Uterus (tissue), 4 donors: ENCODE data around the gene HSPA1B. TPM values are rescaled to one million over a fixed set of nuclear protein-coding genes. Genes with fewer than 3 reads are reported as not detected.

Experiments
- DNase-seq, 2 donors: peaks; one replicate each; pipeline ENCODE4 v3.0.0-alpha.2; 2019 to 2020
- H3K27ac ChIP-seq, 2 donors: fragments of 200-600 bp; sonication (generic); 1 replicate in 1 of 2; 2 replicates in 1 of 2; pipeline ENCODE4 v1.5.1; 2016 to 2018
- H3K27me3 ChIP-seq, 2 donors: fragments of 200-600 bp; sonication (generic); one replicate each; pipeline ENCODE4 v1.5.1; 2018 to 2019; ENCODE audit warnings: control low read depth in 1 of 2
- H3K36me3 ChIP-seq, 2 donors: fragments of 200-600 bp; sonication (generic); one replicate each; pipeline ENCODE4 v1.5.1; 2019; ENCODE audit warnings: control low read depth in 1 of 2
- H3K4me1 ChIP-seq, 2 donors: fragments of 200-600 bp; sonication (generic); one replicate each; pipeline ENCODE4 v1.5.1; 2018 to 2019; ENCODE audit warnings: control low read depth in 1 of 2
- H3K4me3 ChIP-seq, 2 donors: fragments of 200-600 bp; sonication (generic); 1 replicate in 1 of 2; 2 replicates in 1 of 2; pipeline ENCODE4 v1.5.1; 2018 to 2019; ENCODE audit warnings: mild to moderate bottlenecking in 1 of 2
- H3K9me3 ChIP-seq, 2 donors: fragments of 200-600 bp; sonication (generic); one replicate each; pipeline ENCODE4 v1.5.1; 2019; ENCODE audit warnings: control low read depth in 1 of 2
- POLR2A ChIP-seq, 2 donors: fragments of 450-650 bp; IDR thresholded peaks; one replicate each; pipeline ENCODE4 v1.6.1; 2016; ENCODE audit warnings: antibody characterized with exemption in 2 of 2, mild to moderate bottlenecking in 1 of 2, moderate library complexity in 1 of 2
- intact Hi-C: fragments of 100-400 bp; cut with DNase I; formaldehyde crosslinking; loops from one replicate; pipeline ENCODE4 v1.15.1; 2023; ENCODE audit warnings: low total_unique reads
- total RNA-seq, 4 donors: library from RNA; depleted of rRNA in 3 of 4; stranded (reverse); fragments of >200 nt in 3 of 4; gene quantifications; one replicate each; pipeline versions ENCODE4 v1.1.0 to v1.2.4, GENCODE V29; 2014 to 2023
- TF ChIP-seq, protein P1 (sequence below), 4 experiments: fragments of 200-600 bp in 2 of 4; fragments of 450-650 bp in 2 of 4; sonication (generic) in 2 of 4; IDR thresholded peaks; one replicate each; pipeline ENCODE4 v1.5.1; 2016 to 2019; ENCODE audit warnings: antibody characterized with exemption in 4 of 4, mild to moderate bottlenecking in 2 of 4, moderate library complexity in 1 of 4
- donor health status: DM: yes; HTN: yes; CAD: no.

HSPA1B gene
- 100 to 1,000 TPM in 2 of 4 donors, 10 to 100 TPM in 2; 40.3 to 268 (median 152) TPM for total RNA-seq

DNA sequence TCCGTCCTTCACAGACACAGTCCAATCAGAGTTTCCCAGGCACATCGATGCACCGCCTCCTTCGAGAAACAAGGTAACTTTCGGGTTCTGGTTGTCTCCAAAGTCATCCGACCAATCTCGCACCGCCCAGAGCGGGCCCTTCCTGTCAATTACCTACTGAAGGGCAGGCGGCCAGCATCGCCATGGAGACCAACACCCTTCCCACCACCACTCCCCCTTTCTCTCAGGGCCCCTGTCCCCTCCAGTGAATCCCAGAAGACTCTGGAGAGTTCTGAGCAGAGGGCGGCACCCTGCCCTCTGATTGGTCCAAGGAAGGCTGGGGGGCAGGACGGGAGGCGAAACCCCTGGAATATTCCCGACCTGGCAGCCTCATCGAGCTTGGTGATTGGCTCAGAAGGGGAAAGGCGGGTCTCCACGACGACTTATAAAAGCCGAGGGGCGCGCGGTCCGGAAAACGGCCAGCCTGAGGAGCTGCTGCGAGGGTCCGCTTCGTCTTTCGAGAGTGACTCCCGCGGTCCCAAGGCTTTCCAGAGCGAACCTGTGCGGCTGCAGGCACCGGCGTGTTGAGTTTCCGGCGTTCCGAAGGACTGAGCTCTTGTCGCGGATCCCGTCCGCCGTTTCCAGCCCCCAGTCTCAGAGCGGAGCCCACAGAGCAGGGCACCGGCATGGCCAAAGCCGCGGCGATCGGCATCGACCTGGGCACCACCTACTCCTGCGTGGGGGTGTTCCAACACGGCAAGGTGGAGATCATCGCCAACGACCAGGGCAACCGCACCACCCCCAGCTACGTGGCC, at the start of gene HSPA1B:
TSS of gene HSPA1B (plus strand) at position 453 of the 794 bp plus-strand sequence. CDS start at position 666, 213 bp downstream.
- H3K27me3 ChIP-seq = no peaks in the 10 kb centered on the region
- H3K27ac ChIP-seq = peak within 1 kb of the TSS; percentile 96 to 99
- TF ChIP-seq, protein P1, sequence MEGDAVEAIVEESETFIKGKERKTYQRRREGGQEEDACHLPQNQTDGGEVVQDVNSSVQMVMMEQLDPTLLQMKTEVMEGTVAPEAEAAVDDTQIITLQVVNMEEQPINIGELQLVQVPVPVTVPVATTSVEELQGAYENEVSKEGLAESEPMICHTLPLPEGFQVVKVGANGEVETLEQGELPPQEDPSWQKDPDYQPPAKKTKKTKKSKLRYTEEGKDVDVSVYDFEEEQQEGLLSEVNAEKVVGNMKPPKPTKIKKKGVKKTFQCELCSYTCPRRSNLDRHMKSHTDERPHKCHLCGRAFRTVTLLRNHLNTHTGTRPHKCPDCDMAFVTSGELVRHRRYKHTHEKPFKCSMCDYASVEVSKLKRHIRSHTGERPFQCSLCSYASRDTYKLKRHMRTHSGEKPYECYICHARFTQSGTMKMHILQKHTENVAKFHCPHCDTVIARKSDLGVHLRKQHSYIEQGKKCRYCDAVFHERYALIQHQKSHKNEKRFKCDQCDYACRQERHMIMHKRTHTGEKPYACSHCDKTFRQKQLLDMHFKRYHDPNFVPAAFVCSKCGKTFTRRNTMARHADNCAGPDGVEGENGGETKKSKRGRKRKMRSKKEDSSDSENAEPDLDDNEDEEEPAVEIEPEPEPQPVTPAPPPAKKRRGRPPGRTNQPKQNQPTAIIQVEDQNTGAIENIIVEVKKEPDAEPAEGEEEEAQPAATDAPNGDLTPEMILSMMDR (IDR thresholded peaks at IDR 0.05) = peak in 2 of 4 experiments; percentile 35 to 44
- peak; percentile 100 for TF ChIP-seq POLR2A (IDR thresholded peaks at IDR 0.05)
- H3K36me3 ChIP-seq = no peaks in the 10 kb centered on the region
- intact Hi-C loops = no loop called here
- peak within 1 kb of the TSS; percentile 86 to 89 for H3K4me3 ChIP-seq
- H3K4me1 ChIP-seq = peaks cover 5 to 13% of the 10 kb centered on the region in 2 donors
- H3K9me3 ChIP-seq = no peaks in the 10 kb centered on the region
- DNase-seq = peak; percentile 100

DNA sequence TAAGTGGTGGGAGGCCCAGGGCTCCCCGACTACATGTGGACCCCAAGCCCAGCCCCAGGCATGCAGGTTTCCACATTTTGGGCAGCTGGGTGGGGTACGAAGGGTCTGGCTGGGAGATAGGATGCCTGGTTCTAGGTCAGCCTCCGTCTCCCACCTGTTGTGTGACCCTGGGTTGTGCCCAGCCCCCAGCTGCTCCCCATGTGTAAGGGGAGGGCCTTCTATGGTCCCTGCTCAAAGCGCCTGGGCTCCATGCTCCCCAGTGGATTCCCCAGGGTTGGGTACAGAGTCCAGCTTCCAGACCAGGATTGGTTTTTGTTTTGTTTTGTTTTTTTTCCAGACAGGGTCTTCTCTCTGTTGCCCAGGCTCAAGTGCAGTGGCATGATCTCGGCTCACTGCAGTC, 49.3 kb upstream of the HSPA1B start:
- TF ChIP-seq, protein P1 (IDR thresholded peaks at IDR 0.05) = no peak
- no peak for TF ChIP-seq POLR2A (IDR thresholded peaks at IDR 0.05)
- DNase-seq = no peak
- Histone ChIP-seq H3K4me1 (peaks cover 5 to 8% of the 10 kb centered on the region in 2 donors), H3K36me3 (no peaks in the 10 kb centered on the region), H3K27me3 (no peaks in the 10 kb centered on the region), H3K9me3 (no peaks in the 10 kb centered on the region), H3K4me3 (no peak overlapping the region), H3K27ac (peak overlapping the region; percentile 84 to 88)
- intact Hi-C loops = no loop called here

DNA sequence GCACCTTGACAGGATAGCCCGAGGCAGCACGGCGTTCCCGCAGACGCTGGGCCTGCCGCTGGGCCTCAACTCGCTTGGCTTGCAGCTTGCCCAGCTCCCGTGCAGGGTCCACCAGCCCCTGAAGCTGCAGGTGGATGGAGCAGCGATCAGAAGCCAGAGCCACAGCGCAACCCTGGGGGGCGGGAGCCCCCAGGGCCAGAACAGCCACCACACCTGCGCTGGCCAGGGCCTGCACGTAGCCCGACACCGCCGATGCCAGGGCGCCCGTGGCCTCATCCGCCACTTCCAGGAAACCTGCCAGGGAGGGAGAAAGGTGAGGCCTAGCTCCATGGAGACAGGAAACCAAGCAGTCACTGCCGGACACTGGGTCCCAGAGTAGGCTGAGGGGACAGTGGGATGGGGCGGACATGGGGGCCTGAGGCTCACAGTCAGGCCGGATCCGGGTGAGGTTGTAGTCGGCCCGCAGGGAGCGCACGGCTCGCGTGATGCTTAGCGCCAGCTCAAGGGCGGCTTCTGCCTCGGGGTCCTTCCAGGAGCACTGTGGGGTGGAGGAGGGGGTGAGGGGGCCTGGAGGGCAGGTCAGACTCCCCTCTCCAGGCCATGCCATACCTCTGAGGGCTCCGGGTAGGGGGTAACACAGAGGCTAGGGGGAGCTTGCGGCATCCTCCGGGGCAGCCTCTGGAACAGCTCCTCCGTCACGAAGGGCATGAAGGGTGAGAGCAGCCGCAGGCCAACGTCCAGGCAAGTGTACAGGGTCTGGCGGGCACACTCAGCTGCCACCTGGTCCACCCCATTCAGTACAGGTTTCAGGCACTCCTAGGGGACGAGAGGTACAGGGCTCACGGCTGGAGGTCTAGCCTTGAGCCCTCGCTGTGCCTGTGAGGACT, 48.3 kb upstream of the HSPA1B start:
- no peak for TF ChIP-seq POLR2A (IDR thresholded peaks at IDR 0.05)
- TF ChIP-seq, protein P1 (IDR thresholded peaks at IDR 0.05) = no peak
- H3K27me3 ChIP-seq = no peaks in the 10 kb centered on the region
- DNase-seq = no peak
- H3K9me3 ChIP-seq = no peaks in the 10 kb centered on the region
- H3K4me3 ChIP-seq = no peak overlapping the region
- intact Hi-C loops = no loop called here
- H3K4me1 ChIP-seq = peaks cover 5 to 8% of the 10 kb centered on the region in 2 donors
- no peaks in the 10 kb centered on the region for H3K36me3 ChIP-seq
- H3K27ac ChIP-seq = no peak overlapping the region

DNA sequence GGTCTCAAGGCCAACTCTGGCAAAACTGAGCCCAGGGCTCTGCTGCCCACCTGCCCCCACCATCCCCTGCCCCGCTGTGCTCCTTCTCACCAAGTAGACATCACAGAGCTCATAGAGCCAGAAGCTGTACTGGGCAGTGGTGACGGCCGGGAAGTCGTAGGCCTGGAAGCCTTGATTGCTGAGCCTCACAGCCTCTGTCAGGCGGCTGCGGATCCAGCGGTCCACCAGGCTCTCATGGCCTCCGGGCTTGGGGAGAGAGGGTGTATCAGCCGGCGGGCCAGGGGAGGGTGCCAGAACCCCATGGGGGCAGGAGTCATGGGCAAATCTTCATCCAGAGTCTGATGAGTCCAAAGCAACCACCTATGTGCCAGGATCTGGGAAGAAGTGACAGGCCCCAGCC, 47.6 kb upstream of the HSPA1B start:
- peaks cover 5 to 8% of the 10 kb centered on the region in 2 donors for H3K4me1 ChIP-seq
- intact Hi-C loops = no loop called here
- H3K9me3 ChIP-seq = no peaks in the 10 kb centered on the region
- no peak for DNase-seq
- H3K36me3 ChIP-seq = no peaks in the 10 kb centered on the region
- no peaks in the 10 kb centered on the region for H3K27me3 ChIP-seq
- TF ChIP-seq POLR2A (IDR thresholded peaks at IDR 0.05) = no peak
- TF ChIP-seq, protein P1 (IDR thresholded peaks at IDR 0.05) = no peak
- H3K4me3 ChIP-seq = no peak overlapping the region
- H3K27ac ChIP-seq = no peak overlapping the region
